ELR (cell line): ENCODE data around the gene RHOU.
A peak's percentile ranks its signal among the peaks of the same experiment; 100 is the strongest.
"Not testable (repeated sequence)": the region's sequence is repeated elsewhere in the genome, so short reads cannot be mapped to it uniquely, and the experiment has no call there.

ENCODE experiments used
- DNase-seq: peaks from one replicate; pipeline ENCODE4 v3.0.0-alpha.2; 2015; ENCODE audit warnings: low read depth

The RHOU gene

GRCh38 chr1:228760979-228761378, 25.7 kb downstream of the RHOU start:
- DNase-seq: no peak

- no peak for DNase-seq
These were observed 28.3 kb downstream of the RHOU start for GRCh38 chr1:228763561-228763960.

- no peak for DNase-seq
These were observed 30.1 kb downstream of the RHOU start for GRCh38 chr1:228765168-228765946.

GRCh38 chr1:228766788-228767187, 31.5 kb downstream of the RHOU start:
- DNase-seq: no peak

- DNase-seq: no peak
These were observed 32.5 kb downstream of the RHOU start for GRCh38 chr1:228767636-228768354.

GRCh38 chr1:228768355-228769000, 33.2 kb downstream of the RHOU start:
- DNase-seq: no peak

- DNase-seq: no peak
These were observed 35.5 kb downstream of the RHOU start for GRCh38 chr1:228770779-228771223.

- DNase-seq: no peak
These were observed 37.4 kb downstream of the RHOU start for GRCh38 chr1:228772516-228773212.

GRCh38 chr1:228775946-228776345, 40.7 kb downstream of the RHOU start:
- not testable (repeated sequence) for DNase-seq

- no peak for DNase-seq
These were observed 41.2 kb downstream of the RHOU start for GRCh38 chr1:228776449-228776848.

GRCh38 chr1:228777236-228777635, 42.0 kb downstream of the RHOU start:
- no peak for DNase-seq

- no peak for DNase-seq
These were observed 42.7 kb downstream of the RHOU start for GRCh38 chr1:228778026-228778425.

- no peak for DNase-seq
These were observed 43.2 kb downstream of the RHOU start for GRCh38 chr1:228778466-228778865.

GRCh38 chr1:228778961-228779360, 43.7 kb downstream of the RHOU start:
- no peak for DNase-seq

GRCh38 chr1:228781161-228781808, 46.0 kb downstream of the RHOU start:
- peak; percentile 5 for DNase-seq

- DNase-seq: no peak
These were observed 46.8 kb downstream of the RHOU start for GRCh38 chr1:228781809-228782661.

- peak; percentile 38 for DNase-seq
These were observed 47.6 kb downstream of the RHOU start for GRCh38 chr1:228782662-228783417.

- DNase-seq: no peak
These were observed 48.2 kb downstream of the RHOU start for GRCh38 chr1:228783418-228784040.

GRCh38 chr1:228784181-228784580, 48.9 kb downstream of the RHOU start:
- DNase-seq: no peak
